Left lung (tissue), 10 donors: ENCODE measurements around the gene AK8. TPM values are rescaled to one million over a fixed set of nuclear protein-coding genes. Genes with fewer than 3 reads are reported as not detected.

Source experiments
- ATAC-seq: fragments of 200-7000 bp; cut with Tn5 transposase; one replicate; pipeline ENCODE4 v1.9.1; 2020; ENCODE audit warnings: moderate library complexity
- DNase-seq, 4 donors: peaks; one replicate each; pipeline ENCODE4 v3.0.0-alpha.2; 2013 to 2020
- H3K27ac ChIP-seq, 2 donors: fragments of 200-600 bp; sonication (generic) in 1 of 2; one replicate each; pipeline versions ENCODE4 v1.5.0 to v1.8.0; 2020 to 2021
- H3K27me3 ChIP-seq, 2 donors: fragments of 200-600 bp; sonication (generic) in 1 of 2; one replicate each; pipeline versions ENCODE4 v1.5.0 to v1.8.0; 2020 to 2021
- H3K36me3 ChIP-seq, 2 donors: fragments of 200-600 bp; sonication (generic) in 1 of 2; one replicate each; pipeline versions ENCODE4 v1.5.0 to v1.8.0; 2020 to 2021
- H3K4me1 ChIP-seq, 2 donors: fragments of 200-600 bp; one replicate each; pipeline ENCODE4 v1.8.0; 2021
- H3K4me3 ChIP-seq, 2 donors: fragments of 200-600 bp; sonication (generic) in 1 of 2; one replicate each; pipeline versions ENCODE4 v1.5.0 to v1.8.0; 2020 to 2021; ENCODE audit warnings: mild to moderate bottlenecking in 1 of 2
- H3K9me3 ChIP-seq, 2 donors: fragments of 200-600 bp; sonication (generic) in 1 of 2; one replicate each; pipeline versions ENCODE4 v1.5.0 to v1.8.0; 2020 to 2021
- intact Hi-C, 2 donors: fragments of 100-400 bp; cut with DNase I; formaldehyde crosslinking; loops; one replicate each; pipeline versions ENCODE4 v1.11.2 to v1.14.2; 2022
- polyA plus RNA-seq, 6 donors: library from polyadenylated mRNA; unstranded; fragments of 120-200 nt; gene quantifications; one replicate each; pipeline ENCODE4 v1.2.1, GENCODE V29; 2013; ENCODE audit not compliant: insufficient read length in 6 of 6
- total RNA-seq, 2 donors: library from RNA; stranded (reverse); fragmentation: NEBNext Ultra II Directional; extraction: Animal tissue kit (Norgen Biotek cat#: 25700); gene quantifications; one replicate each; pipeline ENCODE4 v1.2.1, GENCODE V29; 2021
- TF ChIP-seq, protein P1 (sequence below), 2 donors: fragments of 200-600 bp; sonication (generic) in 1 of 2; IDR thresholded peaks; one replicate each; pipeline versions ENCODE4 v1.5.0 to v1.8.0; 2021; ENCODE audit warnings: antibody characterized with exemption in 2 of 2
- donor health status: DM: no; HTN: yes; CAD: no.
- donor health status: DM: no; HTN: no; CAD: no.

Gene AK8
- total and polyA plus RNA-seq, 8 donors, result 0.55 to 3.6 (median 2.4) TPM

- TF ChIP-seq, protein P1, sequence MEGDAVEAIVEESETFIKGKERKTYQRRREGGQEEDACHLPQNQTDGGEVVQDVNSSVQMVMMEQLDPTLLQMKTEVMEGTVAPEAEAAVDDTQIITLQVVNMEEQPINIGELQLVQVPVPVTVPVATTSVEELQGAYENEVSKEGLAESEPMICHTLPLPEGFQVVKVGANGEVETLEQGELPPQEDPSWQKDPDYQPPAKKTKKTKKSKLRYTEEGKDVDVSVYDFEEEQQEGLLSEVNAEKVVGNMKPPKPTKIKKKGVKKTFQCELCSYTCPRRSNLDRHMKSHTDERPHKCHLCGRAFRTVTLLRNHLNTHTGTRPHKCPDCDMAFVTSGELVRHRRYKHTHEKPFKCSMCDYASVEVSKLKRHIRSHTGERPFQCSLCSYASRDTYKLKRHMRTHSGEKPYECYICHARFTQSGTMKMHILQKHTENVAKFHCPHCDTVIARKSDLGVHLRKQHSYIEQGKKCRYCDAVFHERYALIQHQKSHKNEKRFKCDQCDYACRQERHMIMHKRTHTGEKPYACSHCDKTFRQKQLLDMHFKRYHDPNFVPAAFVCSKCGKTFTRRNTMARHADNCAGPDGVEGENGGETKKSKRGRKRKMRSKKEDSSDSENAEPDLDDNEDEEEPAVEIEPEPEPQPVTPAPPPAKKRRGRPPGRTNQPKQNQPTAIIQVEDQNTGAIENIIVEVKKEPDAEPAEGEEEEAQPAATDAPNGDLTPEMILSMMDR (IDR thresholded peaks at IDR 0.05), result no peak
- intact Hi-C loops, result no loop called here
- ATAC-seq, result no peak
- no peak for DNase-seq
- Histone ChIP-seq H3K36me3 (no peaks in the 10 kb centered on the region), H3K27ac (no peak overlapping the region), H3K4me3 (no peak overlapping the region), H3K9me3 (no peaks in the 10 kb centered on the region), H3K4me1 (no peaks in the 10 kb centered on the region), H3K27me3 (no peaks in the 10 kb centered on the region)
Observed at GRCh38 chr9:132754236-132754635, 123.8 kb downstream of the AK8 start.

- Histone ChIP-seq H3K27ac (no peak overlapping the region), H3K4me3 (no peak overlapping the region), H3K9me3 (no peaks in the 10 kb centered on the region), H3K36me3 (no peaks in the 10 kb centered on the region), H3K27me3 (no peaks in the 10 kb centered on the region), H3K4me1 (no peaks in the 10 kb centered on the region)
- TF ChIP-seq, protein P1 (IDR thresholded peaks at IDR 0.05), result no peak
- DNase-seq (no peak), ATAC-seq (no peak)
- intact Hi-C loops, result no loop called here
Observed at GRCh38 chr9:132753593-132753880, 124.5 kb downstream of the AK8 start.

DNA sequence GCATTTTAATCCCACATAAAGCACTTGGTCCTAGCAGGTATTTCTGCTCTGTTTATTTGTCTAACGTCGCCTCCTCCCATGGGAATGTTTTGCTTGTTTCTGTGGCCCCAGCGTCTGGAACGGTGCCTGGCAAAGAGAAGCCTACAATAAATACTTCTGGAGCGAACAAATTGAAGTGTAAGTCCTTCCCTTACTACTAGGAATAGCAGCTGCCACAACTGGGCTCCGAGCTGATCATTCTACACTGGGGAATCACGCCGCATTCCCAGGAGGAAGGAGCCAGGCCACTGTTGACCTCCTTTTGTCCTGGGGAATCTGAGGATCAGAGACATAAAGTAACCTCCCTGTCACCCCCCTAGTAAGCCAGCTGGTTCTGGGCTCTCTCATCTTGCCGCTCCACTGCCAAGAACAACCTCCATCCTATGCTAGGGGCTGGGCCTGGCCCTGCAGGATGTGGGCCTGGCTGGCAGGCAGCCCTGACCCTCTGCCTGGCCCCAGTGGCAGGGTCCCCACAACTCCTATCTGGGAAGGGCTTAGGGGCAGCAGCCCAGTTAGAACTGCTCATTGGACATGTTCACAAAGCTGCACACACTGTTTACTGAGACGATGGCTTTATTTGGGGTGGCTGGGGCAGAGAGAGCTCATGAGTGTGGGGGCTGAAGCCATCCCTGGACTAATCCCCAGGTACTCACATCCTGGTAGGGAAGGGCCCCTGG is 125.0 kb downstream of the AK8 start:
- no peak overlapping the region for H3K27ac ChIP-seq
- ATAC-seq, result peak; percentile 71

DNA sequence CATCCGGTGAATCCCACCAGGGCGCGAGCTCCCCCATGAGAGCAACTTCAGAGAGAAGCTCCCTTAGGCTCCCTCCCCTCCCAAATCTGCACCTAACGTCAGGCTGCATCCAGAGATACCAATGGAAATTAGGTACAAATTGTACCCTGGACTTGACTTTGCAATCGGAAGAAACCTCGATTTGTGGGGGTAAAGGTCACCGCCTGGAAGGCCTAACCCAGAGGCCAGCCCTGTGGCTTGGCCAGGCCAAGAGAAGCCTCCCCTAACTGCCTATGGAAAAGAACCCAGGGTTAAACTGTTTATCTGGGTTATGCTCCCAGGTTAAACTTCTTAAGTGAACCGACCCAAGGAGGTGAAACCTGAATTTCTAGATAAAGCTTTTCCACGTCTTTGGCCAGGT is 127.4 kb downstream of the AK8 start:
- Histone ChIP-seq H3K36me3 (no peaks in the 10 kb centered on the region), H3K4me3 (no peak overlapping the region), H3K27me3 (peaks cover 0 to 9% of the 10 kb centered on the region in 2 donors), H3K9me3 (no peaks in the 10 kb centered on the region), H3K4me1 (no peaks in the 10 kb centered on the region), H3K27ac (no peak overlapping the region)
- TF ChIP-seq, protein P1 (IDR thresholded peaks at IDR 0.05), result no peak
- intact Hi-C loops, result no loop called here
- no peak for DNase-seq
- ATAC-seq, result no peak

More for the DNA sequence above, 125.0 kb downstream of the AK8 start:
- DNase-seq, result peak in 2 of 4 donors; percentile 36 to 45
- no peaks in the 10 kb centered on the region for H3K4me1 ChIP-seq
- intact Hi-C loops, result no loop called here
- TF ChIP-seq, protein P1 (IDR thresholded peaks at IDR 0.05), result no peak
- H3K9me3 ChIP-seq, result no peaks in the 10 kb centered on the region
- H3K27me3 ChIP-seq, result no peaks in the 10 kb centered on the region
- H3K36me3 ChIP-seq, result no peaks in the 10 kb centered on the region
- no peak overlapping the region for H3K4me3 ChIP-seq

DNA sequence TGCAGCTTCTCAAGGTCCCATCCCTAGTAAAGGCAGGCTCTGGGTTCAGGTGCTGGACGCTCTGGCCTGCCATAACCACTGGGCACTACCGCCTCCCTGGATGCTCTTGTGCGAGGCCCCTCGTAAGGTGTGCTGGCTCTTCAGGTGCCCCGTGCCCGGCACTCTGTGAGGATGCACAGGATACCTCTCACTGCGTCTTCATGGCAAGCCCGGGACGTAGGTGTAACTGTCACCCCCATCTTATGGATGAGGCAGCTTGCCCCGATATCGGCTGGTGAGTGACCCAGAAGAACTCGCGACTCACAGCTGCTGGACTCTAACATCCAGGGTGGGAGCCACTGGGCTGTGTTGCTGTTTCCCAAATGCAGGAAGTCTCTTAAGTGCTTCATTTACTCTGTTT is 128.8 kb downstream of the AK8 start:
- no peaks in the 10 kb centered on the region for H3K9me3 ChIP-seq
- TF ChIP-seq, protein P1 (IDR thresholded peaks at IDR 0.05), result no peak
- peak in 1 of 4 donors; percentile 16 for DNase-seq
- no peak overlapping the region for H3K4me3 ChIP-seq
- ATAC-seq, result no peak
- no peaks in the 10 kb centered on the region for H3K36me3 ChIP-seq
- no peak overlapping the region for H3K27ac ChIP-seq
- H3K4me1 ChIP-seq, result no peaks in the 10 kb centered on the region
- intact Hi-C loops, result no loop called here
- peaks cover 7 to 23% of the 10 kb centered on the region in 2 donors for H3K27me3 ChIP-seq
